H1 (cell line): ENCODE data around the gene TNIK. TPM values are rescaled to one million over a fixed set of nuclear protein-coding genes. Genes with fewer than 3 reads are reported as not detected.

Experiments
- CTCF ChIA-PET: fragments of 300-600 bp; sonication (Branson Sonifier 250); formaldehyde crosslinking; loops from one replicate; lab custom pipeline; 2021; ENCODE audit not compliant: partially characterized antibody; lab: Charles Lee
- POLR2A ChIA-PET: fragments of 300-600 bp; sonication (Branson Sonifier 250); formaldehyde crosslinking; loops from one replicate; lab custom pipeline; 2021; ENCODE audit warnings: inconsistent platforms; ENCODE audit not compliant: partially characterized antibody; lab: Charles Lee
- DNase-seq, 2 experiments: peaks; one replicate each; pipeline versions ENCODE4 v3.0.0 to v3.0.0-alpha.2; 2010 to 2022; ENCODE audit warnings: low spot score in 2 of 2, low read depth in 1 of 2, mixed read lengths in 1 of 2
- FAIRE-seq: peaks from 2 replicates; lab custom pipeline; 2011; peaks lifted over from hg19 to GRCh38; lab: Jason Lieb, UNC
- H2AFZ ChIP-seq: 2 replicates; pipeline ENCODE4 v1.8.1; 2012; ENCODE audit warnings: low read length, inconsistent platforms
- H2AK5ac ChIP-seq: 2 replicates; pipeline ENCODE4 v1.6.1; 2013; ENCODE audit warnings: low read depth, low read length
- H2BK120ac ChIP-seq: replicated peaks from 2 replicates; pipeline ENCODE3; 2013; ENCODE audit warnings: low read depth, low read length, inconsistent platforms
- H2BK12ac ChIP-seq: 2 replicates; pipeline ENCODE4 v1.6.1; 2013; ENCODE audit warnings: low read depth, low read length
- H2BK15ac ChIP-seq: 2 replicates; pipeline ENCODE4 v1.6.1; 2013; ENCODE audit warnings: low read length
- H2BK20ac ChIP-seq: 2 replicates; pipeline ENCODE4 v1.6.1; 2013; ENCODE audit warnings: low read length
- H2BK5ac ChIP-seq: 2 replicates; pipeline ENCODE4 v1.6.1; 2013; ENCODE audit warnings: low read depth, low read length
- H3K14ac ChIP-seq: 2 replicates; pipeline ENCODE4 v1.6.1; 2013; ENCODE audit warnings: inconsistent platforms; ENCODE audit not compliant: insufficient read length
- H3K18ac ChIP-seq: 2 replicates; pipeline ENCODE4 v1.6.1; 2013; ENCODE audit warnings: low read length; ENCODE audit errors: extremely low read depth
- H3K23ac ChIP-seq: 2 replicates; pipeline ENCODE4 v1.6.1; 2013; ENCODE audit warnings: inconsistent platforms; ENCODE audit not compliant: insufficient read length
- H3K23me2 ChIP-seq: 2 replicates; pipeline ENCODE4 v1.6.1; 2013; ENCODE audit warnings: low read depth, low read length
- H3K27ac ChIP-seq: 2 replicates; pipeline ENCODE4 v1.6.1; 2011; ENCODE audit warnings: low read depth, low read length, inconsistent platforms
- H3K27me3 ChIP-seq, 4 experiments: replicated peaks in 1 of 4; 1 replicate in 1 of 4; 2 replicates in 3 of 4; pipeline versions ENCODE4 v1.6.1 to v1.8.1; 2011 to 2013; ENCODE audit warnings: low read length in 3 of 4, mild to moderate bottlenecking in 3 of 4, inconsistent platforms in 2 of 4, mixed read lengths in 2 of 4, moderate library complexity in 1 of 4; ENCODE audit not compliant: control insufficient read depth in 3 of 4, insufficient read depth in 3 of 4; ENCODE audit errors: extremely low read depth in 1 of 4
- H3K36me3 ChIP-seq, 4 experiments: 2 replicates each; pipeline versions ENCODE4 v1.6.1 to v1.8.1; 2011 to 2013; ENCODE audit warnings: mild to moderate bottlenecking in 4 of 4, low read length in 3 of 4, moderate library complexity in 2 of 4, control low read depth in 1 of 4, inconsistent platforms in 1 of 4; ENCODE audit not compliant: insufficient read depth in 4 of 4, control insufficient read depth in 2 of 4
- H3K4ac ChIP-seq: replicated peaks from 2 replicates; pipeline ENCODE3; 2013; ENCODE audit warnings: low read length, low read depth, mixed read lengths, inconsistent platforms; ENCODE audit not compliant: insufficient read length
- H3K4me1 ChIP-seq, 4 experiments: replicated peaks in 1 of 4; 1 replicate in 1 of 4; 2 replicates in 3 of 4; pipeline versions ENCODE4 v1.6.1 to v1.8.1; 2011 to 2013; ENCODE audit warnings: low read length in 3 of 4, inconsistent platforms in 2 of 4, mixed read lengths in 1 of 4; ENCODE audit not compliant: insufficient read depth in 4 of 4, control insufficient read depth in 3 of 4
- H3K4me2 ChIP-seq, 2 experiments: 2 replicates each; pipeline versions ENCODE4 v1.6.1 to v1.8.1; 2011 to 2013; ENCODE audit warnings: low read depth in 2 of 2, low read length in 2 of 2, control low read depth in 1 of 2, inconsistent platforms in 1 of 2, mild to moderate bottlenecking in 1 of 2; ENCODE audit not compliant: insufficient read depth in 1 of 2
- H3K4me3 ChIP-seq, 4 experiments: fragments of 200-600, 300-600 bp in 1 of 4; sonication (generic), shearing (Covaris generic), sonication (Bioruptor Twin) in 1 of 4; 2 replicates each; pipeline versions ENCODE4 v1.5.1 to v1.8.1; 2011 to 2016; ENCODE audit warnings: low read length in 4 of 4, low read depth in 3 of 4, control low read depth in 2 of 4, inconsistent platforms in 2 of 4, mild to moderate bottlenecking in 2 of 4, mixed read lengths in 1 of 4, moderate library complexity in 1 of 4; ENCODE audit not compliant: insufficient read depth in 2 of 4; ENCODE audit errors: extremely low read depth in 1 of 4
- H3K56ac ChIP-seq: replicated peaks from 2 replicates; pipeline ENCODE3; 2013; ENCODE audit warnings: low read depth, mild to moderate bottlenecking, mixed read lengths, low read length, inconsistent platforms; ENCODE audit not compliant: insufficient read length
- H3K79me1 ChIP-seq: 2 replicates; pipeline ENCODE4 v1.6.1; 2013; ENCODE audit warnings: low read depth, low read length, control low read depth
- H3K79me2 ChIP-seq, 2 experiments: 2 replicates each; pipeline versions ENCODE4 v1.6.1 to v1.8.1; 2012 to 2013; ENCODE audit warnings: low read length in 2 of 2, mild to moderate bottlenecking in 2 of 2, inconsistent platforms in 1 of 2; ENCODE audit not compliant: insufficient read depth in 2 of 2, control insufficient read depth in 1 of 2
- H3K9ac ChIP-seq, 4 experiments: replicated peaks in 1 of 4; 1 replicate in 1 of 4; 2 replicates in 3 of 4; pipeline versions ENCODE4 v1.6.1 to v1.8.1; 2011 to 2013; ENCODE audit warnings: low read depth in 3 of 4, low read length in 3 of 4, control low read depth in 2 of 4, mild to moderate bottlenecking in 2 of 4, moderate library complexity in 2 of 4, inconsistent platforms in 1 of 4; ENCODE audit errors: extremely low read depth in 1 of 4
- H3K9me3 ChIP-seq, 2 experiments: 2 replicates each; pipeline versions ENCODE4 v1.6.1 to v1.8.1; 2012 to 2013; ENCODE audit warnings: mild to moderate bottlenecking in 2 of 2, moderate library complexity in 2 of 2, control low read depth in 1 of 2, inconsistent platforms in 1 of 2, low read depth in 1 of 2, low read length in 1 of 2, mixed read lengths in 1 of 2; ENCODE audit not compliant: insufficient read depth in 2 of 2
- H4K20me1 ChIP-seq, 2 experiments: replicated peaks in 1 of 2; 2 replicates each; pipeline versions ENCODE3 to v1.8.1; 2011 to 2013; ENCODE audit warnings: inconsistent platforms in 2 of 2, low read length in 2 of 2, mild to moderate bottlenecking in 1 of 2; ENCODE audit not compliant: insufficient read depth in 2 of 2, control insufficient read depth in 1 of 2
- H4K5ac ChIP-seq: 2 replicates; pipeline ENCODE4 v1.6.1; 2013; ENCODE audit warnings: low read length, low read depth, mixed read lengths, inconsistent platforms; ENCODE audit not compliant: insufficient read length
- H4K8ac ChIP-seq: 2 replicates; pipeline ENCODE4 v1.8.0; 2013; ENCODE audit warnings: mild to moderate bottlenecking, moderate library complexity, low read length, inconsistent platforms; ENCODE audit not compliant: insufficient read depth; ENCODE audit errors: extremely low read depth
- H4K91ac ChIP-seq: replicated peaks from 2 replicates; pipeline ENCODE3; 2013; ENCODE audit warnings: low read length, mixed read lengths, inconsistent platforms; ENCODE audit not compliant: insufficient read length
- BCL11A ChIP-seq, 2 experiments: IDR thresholded peaks; one replicate each; pipeline ENCODE4 v1.6.1; 2011; ENCODE audit warnings: low read depth in 2 of 2, low read length in 2 of 2, mild to moderate bottlenecking in 2 of 2
- GTF2F1 ChIP-seq: IDR thresholded peaks from 2 replicates; pipeline ENCODE4 v1.6.1; 2012; ENCODE audit warnings: low read depth, low read length, improper control_type of control experiment, borderline replicate concordance
- KDM1A ChIP-seq: fragments of 200-600, 300-600 bp; sonication (generic); IDR thresholded peaks from 2 replicates; pipeline ENCODE4 v1.7.1; 2016; ENCODE audit warnings: mild to moderate bottlenecking, low read length, borderline replicate concordance
- MAFK ChIP-seq: IDR thresholded peaks from 2 replicates; pipeline ENCODE4 v1.6.1; 2012; ENCODE audit warnings: low read depth, mild to moderate bottlenecking, improper control_type of control experiment, low read length
- WGBS, 2 experiments: shearing (Covaris generic) in 1 of 2; methylation state at CpG; one replicate each; pipeline versions ENCODE4 v1.1.6 to v1.1.7; 2013 to 2015; ENCODE audit warnings: low lambda C conversion rate in 2 of 2, mixed read lengths in 2 of 2, inconsistent platforms in 1 of 2, low coverage in 1 of 2, missing lambda C conversion rate in 1 of 2; ENCODE audit not compliant: insufficient replicate concordance in 2 of 2, insufficient coverage in 1 of 2, insufficient read length in 1 of 2; ENCODE audit errors: extremely low coverage in 1 of 2, missing lambda C conversion rate in 1 of 2; 5-methylcytosine and 5-hydroxymethylcytosine counted together
- polyA plus RNA-seq, 7 experiments: library from polyadenylated mRNA; depleted of rRNA in 3 of 7; stranded (reverse) in 5 of 7; unstranded in 2 of 7; fragments of >200 nt in 5 of 7; fragments of 200-250 nt in 2 of 7; gene quantifications; 1 replicate in 5 of 7; 2 replicates in 1 of 7; 4 replicates in 1 of 7; pipeline versions ENCODE4 v1.2.1 to v1.2.3, GENCODE V29; 2011 to 2013; ENCODE audit warnings: missing spikeins in 2 of 7, mixed read lengths in 2 of 7
- total RNA-seq: library from RNA; stranded (reverse); fragmentation: NEBNext Ultra II Directional; extraction: Animal tissue kit (Norgen Biotek cat#: 25700); gene quantifications from 2 replicates; pipeline ENCODE4 v1.2.1, GENCODE V29; 2021

Gene TNIK
- total and polyA plus RNA-seq, 2 of the 8 experiments (the other 6 are each of a cell fraction or from before 2014, with no cell fraction given), result 7.4 to 42.0 TPM

GRCh38 chr3:171090321-171090720, 369.9 kb downstream of the TNIK start:
- no peak overlapping the region for H3K18ac ChIP-seq
- no peaks in the 10 kb centered on the region for H3K9me3 ChIP-seq
- CTCF ChIA-PET, result interaction anchor here (1.4 to 1.9 kb wide), 3 partner anchors 73 to 128 kb away, joined by 3 to 7 read pairs (median 5); no protein-coding TSS in a partner anchor
- H3K4me2 ChIP-seq, result no peak overlapping the region
- H3K4me3 ChIP-seq, result no peak overlapping the region
- H2BK5ac ChIP-seq, result no peak overlapping the region
- DNase-seq, result no peak
- no peaks in the 10 kb centered on the region for H3K23me2 ChIP-seq
- no peak for FAIRE-seq
- H3K4me1 ChIP-seq, result peaks cover 0 to 2% (median 0%) of the 10 kb centered on the region in 4 experiments; a peak in 2 of 7 replicates
- POLR2A ChIA-PET, result interaction anchor here (0.6 kb wide), 1 partner anchor 222 kb away, joined by 3 read pairs; no protein-coding TSS in a partner anchor
- no peak overlapping the region for H2AK5ac ChIP-seq
- no peak overlapping the region for H4K8ac ChIP-seq
- H3K23ac ChIP-seq, result no peak overlapping the region
- no peak overlapping the region for H2BK15ac ChIP-seq
- H3K4ac ChIP-seq, result no peak overlapping the region
- 90 to 100% methylated on average over 1 to 2 of the region's 2 CpGs for WGBS, 2 experiments
- no peaks in the 10 kb centered on the region for H3K27me3 ChIP-seq
- H4K5ac ChIP-seq, result no peak overlapping the region
- H3K79me2 ChIP-seq, result no peaks in the 10 kb centered on the region
- no peak overlapping the region for H3K56ac ChIP-seq
- no peaks in the 10 kb centered on the region; a peak in 2 of 8 replicates for H3K36me3 ChIP-seq
- no peak overlapping the region for H3K14ac ChIP-seq
- no peak overlapping the region for H4K91ac ChIP-seq
- H2BK120ac ChIP-seq, result no peak overlapping the region
- H3K79me1 ChIP-seq, result no peaks in the 10 kb centered on the region
- H3K9ac ChIP-seq, result no peak overlapping the region
- peaks cover 0 to 1% of the 10 kb centered on the region in 2 experiments for H4K20me1 ChIP-seq
- no peak overlapping the region for H2BK20ac ChIP-seq
- no peak overlapping the region for H2BK12ac ChIP-seq
- H3K27ac ChIP-seq, result no peak overlapping the region
- H2AFZ ChIP-seq, result no peak overlapping the region
- TF ChIP-seq KDM1A, result no peak
- no peak for TF ChIP-seq BCL11A (IDR thresholded peaks at IDR 0.05; ENCODE audit: low read depth in 2 of 2, low read length in 2 of 2)
- no peak for TF ChIP-seq GTF2F1
- no peak for TF ChIP-seq MAFK
